Measurements from ENCODE around the gene GPS2. TPM values are rescaled to one million over a fixed set of nuclear protein-coding genes. Genes with fewer than 3 reads are reported as not detected.

The GPS2 gene
- total and polyA plus RNA-seq, 10 of the 15 experiments (the other 5 are each of a cell fraction or from before 2014, with no cell fraction given) = 10.2 to 96.4 (median 42.5) TPM

GRCh38 chr17:7296189-7296861 is 18.8 kb downstream of the GPS2 start (continued):
- TF ChIP-seq ZBTB11 (CRISPR knock-in tag; IDR thresholded peaks at IDR 0.05) = no peak
- no peak for TF ChIP-seq ATF3 (IDR thresholded peaks at IDR 0.05; ENCODE audit: borderline replicate concordance, extremely low read depth, low read depth, low read length)
- TF ChIP-seq NKRF (conservative IDR thresholded peaks at IDR 0.05) = no peak
- 0 out of 2 replicates have a peak, but pooled peaks have one; percentile 24 for TF ChIP-seq DPF2 (IDR thresholded peaks at IDR 0.05)
- no peak for TF ChIP-seq RBBP5 (conservative IDR thresholded peaks at IDR 0.05)
- TF ChIP-seq GABPA (IDR thresholded peaks at IDR 0.05; ENCODE audit: low read depth) = no peak
- TF ChIP-seq BACH1 (IDR thresholded peaks at IDR 0.05; ENCODE audit: borderline replicate concordance) = peak; percentile 35; the same call in 1 of the 2 replicates
- no peak for TF ChIP-seq KAT2A (conservative IDR thresholded peaks at IDR 0.05; ENCODE audit: control insufficient read depth, low read depth, low read length)
- no peak for TF ChIP-seq HCFC1 (IDR thresholded peaks at IDR 0.05; ENCODE audit: low read length)
- no peak for TF ChIP-seq NFYB (IDR thresholded peaks at IDR 0.05; ENCODE audit: insufficient read depth, low read depth, low read length)
- no peak for TF ChIP-seq POLR2AphosphoS2 (IDR thresholded peaks at IDR 0.05; ENCODE audit: low read depth, low read length)
- TF ChIP-seq JUNB (IDR thresholded peaks at IDR 0.05) = no peak
- no peak for TF ChIP-seq ZBTB33 (IDR thresholded peaks at IDR 0.05)
- TF ChIP-seq NR2C1 (IDR thresholded peaks at IDR 0.05) = no peak
- no peak for TF ChIP-seq HDAC6 (IDR thresholded peaks at IDR 0.05; ENCODE audit: unreplicated experiment)
- no peak for TF ChIP-seq FOXM1 (IDR thresholded peaks at IDR 0.05; ENCODE audit: low read depth, low read length)
- TF ChIP-seq ELK1 (IDR thresholded peaks at IDR 0.05; ENCODE audit: low read depth, low read length) = no peak
- no peak for TF ChIP-seq EP300 (IDR thresholded peaks at IDR 0.05; ENCODE audit: borderline replicate concordance in 1 of 2, control insufficient read depth in 1 of 2, low read depth in 2 of 2, low read length in 2 of 2)
- TF ChIP-seq BMI1 (IDR thresholded peaks at IDR 0.05; ENCODE audit: borderline replicate concordance) = no peak

All from GM12878 (cell line).